Endothelial cell of umbilical vein (primary cell): ENCODE measurements around the gene PDE8B. TPM values are rescaled to one million over a fixed set of nuclear protein-coding genes. Genes with fewer than 3 reads are reported as not detected.

Experiments
- BruUV-seq: library from RNA; stranded (reverse); fragments of 400-500 nt; replicated peaks from 2 replicates; lab custom pipeline; 2021; lab: Mats Ljungman, UMichigan
- CTCF ChIA-PET: fragments of 300-600, 350-600 bp; sonication (Branson Sonifier 250); formaldehyde crosslinking; loops from one replicate; lab custom pipeline; 2021; ENCODE audit warnings: antibody characterized with exemption, inconsistent platforms; lab: Charles Lee
- POLR2A ChIA-PET: fragments of 300-600, 350-600 bp; sonication (Branson Sonifier 250); formaldehyde crosslinking; loops from one replicate; lab custom pipeline; 2021; ENCODE audit warnings: antibody characterized with exemption, inconsistent platforms; lab: Charles Lee
- DNase-seq: peaks from one replicate; pipeline ENCODE4 v3.0.0-alpha.2; 2011; ENCODE audit warnings: low read depth, low spot score
- FAIRE-seq: peaks from 2 replicates; lab custom pipeline; 2011; peaks lifted over from hg19 to GRCh38; lab: Jason Lieb, UNC
- H2AFZ ChIP-seq: 2 replicates; pipeline ENCODE4 v1.6.0; 2012; ENCODE audit warnings: low read depth, low read length, control low read depth, inconsistent platforms
- H3K27ac ChIP-seq: 2 replicates; pipeline ENCODE4 v1.5.1; 2011; ENCODE audit warnings: low read depth, mild to moderate bottlenecking, control low read depth, low read length, moderate library complexity; ENCODE audit not compliant: insufficient read depth
- H3K27me3 ChIP-seq, 2 experiments: 2 replicates each; pipeline versions ENCODE4 v1.6.0 to v1.6.1; 2011; ENCODE audit warnings: low read length in 2 of 2, mixed read lengths in 1 of 2; ENCODE audit not compliant: control insufficient read depth in 2 of 2, insufficient read depth in 2 of 2
- H3K36me3 ChIP-seq, 2 experiments: 2 replicates in 1 of 2; 3 replicates in 1 of 2; pipeline ENCODE4 v1.5.1; 2011; ENCODE audit warnings: low read length in 2 of 2, mild to moderate bottlenecking in 1 of 2, moderate library complexity in 1 of 2; ENCODE audit not compliant: control insufficient read depth in 2 of 2, insufficient read depth in 2 of 2; ENCODE audit errors: extremely low read depth in 1 of 2
- H3K4me1 ChIP-seq: 3 replicates; pipeline ENCODE4 v1.5.1; 2011; ENCODE audit warnings: mild to moderate bottlenecking, low read length; ENCODE audit not compliant: control insufficient read depth, insufficient read depth; ENCODE audit errors: extremely low read depth
- H3K4me2 ChIP-seq: 2 replicates; pipeline ENCODE4 v1.6.1; 2011; ENCODE audit warnings: low read length, control low read depth, mixed read lengths; ENCODE audit not compliant: insufficient read depth
- H3K4me3 ChIP-seq, 3 experiments: fragments of 200-600 bp in 1 of 3; sonication (generic), shearing (Covaris generic) in 1 of 3; replicated peaks in 1 of 3; 2 replicates each; pipeline ENCODE4 v1.5.1; 2011 to 2016; ENCODE audit warnings: control low read depth in 3 of 3, low read length in 3 of 3, mild to moderate bottlenecking in 2 of 3, inconsistent platforms in 1 of 3, low read depth in 1 of 3, moderate library complexity in 1 of 3; ENCODE audit not compliant: insufficient read depth in 1 of 3
- H3K79me2 ChIP-seq: 2 replicates; pipeline ENCODE4 v1.6.0; 2012; ENCODE audit warnings: low read length, inconsistent platforms; ENCODE audit not compliant: control insufficient read depth, insufficient read depth
- H3K9ac ChIP-seq: replicated peaks from 2 replicates; pipeline ENCODE3; 2011; ENCODE audit warnings: low read length, control low read depth; ENCODE audit not compliant: insufficient read depth; ENCODE audit errors: extremely low read depth
- H3K9me1 ChIP-seq: replicated peaks from 3 replicates; pipeline ENCODE4 v1.6.0; 2011; ENCODE audit warnings: mild to moderate bottlenecking, low read length; ENCODE audit not compliant: control insufficient read depth, insufficient read depth; ENCODE audit errors: extremely low read depth
- H3K9me3 ChIP-seq: replicated peaks from 2 replicates; pipeline ENCODE4 v1.5.1; 2012; ENCODE audit warnings: low read length, inconsistent platforms; ENCODE audit not compliant: control insufficient read depth, insufficient read depth
- H4K20me1 ChIP-seq: replicated peaks from 2 replicates; pipeline ENCODE3; 2011; ENCODE audit warnings: mild to moderate bottlenecking, low read length; ENCODE audit not compliant: control insufficient read depth, insufficient read depth; ENCODE audit errors: extremely low read depth
- CTCF ChIP-seq, 2 donors: IDR thresholded peaks; 1 replicate in 1 of 2; 2 replicates in 1 of 2; pipeline ENCODE4 v1.5.1; 2011; ENCODE audit warnings: low read length in 2 of 2, mild to moderate bottlenecking in 2 of 2, moderate library complexity in 2 of 2, control low read depth in 1 of 2, inconsistent platforms in 1 of 2, low read depth in 1 of 2; ENCODE audit not compliant: insufficient read depth in 1 of 2; ENCODE audit errors: extremely low read depth in 1 of 2
- EZH2 ChIP-seq: IDR thresholded peaks from 2 replicates; pipeline ENCODE4 v1.6.1; 2012; ENCODE audit warnings: borderline replicate concordance, low read depth, mild to moderate bottlenecking, moderate library complexity, low read length, inconsistent platforms; ENCODE audit not compliant: severe bottlenecking
- FOS ChIP-seq: IDR thresholded peaks from 2 replicates; pipeline ENCODE4 v1.6.1; 2011; ENCODE audit warnings: mild to moderate bottlenecking, low read length, moderate library complexity, borderline replicate concordance; ENCODE audit not compliant: insufficient read depth
- JUN ChIP-seq: IDR thresholded peaks from 2 replicates; pipeline ENCODE4 v1.6.1; 2011; ENCODE audit warnings: borderline replicate concordance, low read depth; ENCODE audit not compliant: insufficient read length, insufficient read depth
- MAX ChIP-seq: IDR thresholded peaks from 2 replicates; pipeline ENCODE4 v1.6.1; 2011; ENCODE audit not compliant: insufficient read depth, insufficient read length
- MYC ChIP-seq: IDR thresholded peaks from one replicate; pipeline ENCODE4 v1.6.1; 2011; ENCODE audit warnings: mild to moderate bottlenecking, low read depth, low read length
- POLR2A ChIP-seq: IDR thresholded peaks from 2 replicates; pipeline ENCODE4 v1.6.1; 2012; ENCODE audit warnings: low read depth, mild to moderate bottlenecking, control low read depth, low read length
- POLR2AphosphoS5 ChIP-seq: IDR thresholded peaks from 2 replicates; pipeline ENCODE4 v1.6.1; 2012; ENCODE audit warnings: low read depth, mild to moderate bottlenecking, control low read depth, low read length, moderate library complexity; ENCODE audit not compliant: insufficient read depth
- dilution Hi-C: fragments of 300-500 bp; cut with MboI; formaldehyde crosslinking; loops from one replicate; pipeline ENCODE4 v1.15.0; 2019; ENCODE audit warnings: low sequenced_read_pairs; ENCODE audit not compliant: extremely low pct_ligation_motif_present
- intact Hi-C: fragments of 100-400 bp; cut with micrococcal nuclease; formaldehyde crosslinking; loops from one replicate; pipeline ENCODE4 v1.10.0; 2022
- polyA plus RNA-seq, 4 experiments: library from polyadenylated mRNA; depleted of rRNA in 3 of 4; stranded (reverse) in 3 of 4; unstranded in 1 of 4; fragments of >200 nt; gene quantifications; 2 replicates each; pipeline versions ENCODE4 v1.2.1 to v1.2.3, GENCODE V29; 2011 to 2012; ENCODE audit warnings: missing spikeins in 1 of 4
- total RNA-seq: library from RNA; stranded (reverse); gene quantifications from 2 replicates; pipeline ENCODE4 v1.2.3, GENCODE V29; 2021

PDE8B gene
- total and polyA plus RNA-seq, 2 donors (not counting 3 experiments of a cell fraction or from before 2014, with no cell fraction given) = not detected

GRCh38 chr5:77209495-77210090, 887 bp upstream of the PDE8B start:
- no peak for TF ChIP-seq EZH2
- no peak for TF ChIP-seq FOS
- no peak for TF ChIP-seq MYC
- no peak for TF ChIP-seq POLR2A
- no peak for TF ChIP-seq MAX
- TF ChIP-seq POLR2AphosphoS5 = no peak
- no peak for TF ChIP-seq JUN
- no peak for TF ChIP-seq CTCF (IDR thresholded peaks at IDR 0.05; ENCODE audit: extremely low read depth in 1 of 2, insufficient read depth in 1 of 2, low read depth in 1 of 2, low read length in 2 of 2)
- intact Hi-C loops = no loop called here
- no peak overlapping the region for H3K9ac ChIP-seq
- H3K27ac ChIP-seq = no peak overlapping the region
- peaks cover 40 to 65% of the 10 kb centered on the region in 2 experiments for H3K27me3 ChIP-seq
- H3K9me1 ChIP-seq = no peaks in the 10 kb centered on the region
- H3K4me3 ChIP-seq = no peak overlapping the region
- CTCF ChIA-PET = interaction anchor here (1.8 kb wide), 1 partner anchor 9 kb away, joined by 8 read pairs; no protein-coding TSS in a partner anchor
- no peak overlapping the region for H3K4me2 ChIP-seq
- FAIRE-seq (peak; percentile 8), DNase-seq (no peak)
- dilution Hi-C loops = no loop called here
- H2AFZ ChIP-seq = no peak overlapping the region
- no peaks in the 10 kb centered on the region for H4K20me1 ChIP-seq
- H3K79me2 ChIP-seq = no peaks in the 10 kb centered on the region
- H3K4me1 ChIP-seq = no peaks in the 10 kb centered on the region
- BruUV-seq = no TSS peak
- H3K36me3 ChIP-seq = no peaks in the 10 kb centered on the region
- H3K9me3 ChIP-seq = no peaks in the 10 kb centered on the region
- POLR2A ChIA-PET = no interaction called here
